ENCODE data around the gene ALK.
"Not testable (repeated sequence)": the region's sequence is repeated elsewhere in the genome, so short reads cannot be mapped to it uniquely, and the experiment has no call there.

Gene ALK

GRCh38 chr2:29837925-29838324 lies 83.5 kb downstream of the ALK start:
- no peak for DNase-seq

GRCh38 chr2:29834624-29835023 lies 86.8 kb downstream of the ALK start:
- DNase-seq: no peak

GRCh38 chr2:29834036-29834540 lies 87.3 kb downstream of the ALK start:
- DNase-seq: no peak

- no peak for DNase-seq
These were observed 89.8 kb downstream of the ALK start for GRCh38 chr2:29831560-29831959.

GRCh38 chr2:29829841-29830240 lies 91.5 kb downstream of the ALK start:
- no peak for DNase-seq

GRCh38 chr2:29824145-29824544 lies 97.2 kb downstream of the ALK start:
- DNase-seq: not testable (repeated sequence)

GRCh38 chr2:29821591-29821990 lies 99.8 kb downstream of the ALK start:
- DNase-seq: no peak

- no peak for DNase-seq
These were observed 101.8 kb downstream of the ALK start for GRCh38 chr2:29819570-29819969.

GRCh38 chr2:29817801-29818680 lies 103.3 kb downstream of the ALK start:
- no peak for DNase-seq

GRCh38 chr2:29817299-29817698 lies 104.1 kb downstream of the ALK start:
- no peak for DNase-seq

GRCh38 chr2:29816651-29817050 lies 104.7 kb downstream of the ALK start:
- no peak for DNase-seq

GRCh38 chr2:29811378-29811777 lies 110.0 kb downstream of the ALK start:
- no peak for DNase-seq

- no peak for DNase-seq
These were observed 110.4 kb downstream of the ALK start for GRCh38 chr2:29810956-29811355.

GRCh38 chr2:29808321-29808720 lies 113.1 kb downstream of the ALK start:
- no peak for DNase-seq

- DNase-seq: no peak
These were observed 114.3 kb downstream of the ALK start for GRCh38 chr2:29807082-29807481.

- DNase-seq: no peak
These were observed 114.9 kb downstream of the ALK start for GRCh38 chr2:29806461-29806860.

- DNase-seq: no peak
These were observed 116.7 kb downstream of the ALK start for GRCh38 chr2:29804671-29805070.

GRCh38 chr2:29803537-29803936 lies 117.8 kb downstream of the ALK start:
- DNase-seq: no peak

- no peak for DNase-seq
These were observed 118.4 kb downstream of the ALK start for GRCh38 chr2:29802986-29803385.

GRCh38 chr2:29799628-29800027 lies 121.8 kb downstream of the ALK start:
- no peak for DNase-seq

GRCh38 chr2:29797916-29798315 lies 123.5 kb downstream of the ALK start:
- DNase-seq: no peak

GRCh38 chr2:29796446-29796845 lies 124.9 kb downstream of the ALK start:
- DNase-seq: no peak

GRCh38 chr2:29789911-29790485 lies 131.4 kb downstream of the ALK start:
- DNase-seq: no peak

Measured in NCI-H1105 (cell line).